Endodermal cell (in vitro differentiated cells): Measurements from ENCODE around the gene CAB39. TPM values are rescaled to one million over a fixed set of nuclear protein-coding genes. Genes with fewer than 3 reads are reported as not detected.

ENCODE experiments used
- DNase-seq: peaks from one replicate; pipeline ENCODE4 v3.0.0-alpha.2; 2017
- H3K27ac ChIP-seq: 2 replicates; pipeline ENCODE4 v1.5.1; 2013; ENCODE audit warnings: mild to moderate bottlenecking, low read depth, low read length, moderate library complexity
- H3K27me3 ChIP-seq: 2 replicates; pipeline ENCODE4 v1.6.1; 2013; ENCODE audit warnings: mild to moderate bottlenecking, low read length, moderate library complexity; ENCODE audit not compliant: insufficient read depth, control insufficient read depth, poor library complexity, severe bottlenecking
- H3K36me3 ChIP-seq: 2 replicates; pipeline ENCODE4 v1.7.0; 2013; ENCODE audit warnings: mild to moderate bottlenecking, low read length, moderate library complexity; ENCODE audit not compliant: control insufficient read depth, insufficient read depth
- H3K4me1 ChIP-seq: one replicate; pipeline ENCODE4 v1.7.0; 2013; ENCODE audit warnings: low read length; ENCODE audit not compliant: control insufficient read depth, insufficient read depth
- H3K4me3 ChIP-seq: 2 replicates; pipeline ENCODE4 v1.5.1; 2013; ENCODE audit warnings: mild to moderate bottlenecking, low read length, moderate library complexity
- H3K9ac ChIP-seq: 2 replicates; pipeline ENCODE4 v1.6.1; 2013; ENCODE audit warnings: mild to moderate bottlenecking, low read length, moderate library complexity; ENCODE audit not compliant: poor library complexity, severe bottlenecking; ENCODE audit errors: extremely low read depth
- H3K9me3 ChIP-seq: 2 replicates; pipeline ENCODE4 v1.6.1; 2013; ENCODE audit warnings: mild to moderate bottlenecking, low read length, moderate library complexity; ENCODE audit not compliant: control insufficient read depth
- H3K27ac Mint-ChIP-seq: 2 replicates; pipeline ENCODE4 v1.8.0; 2020; ENCODE audit warnings: mixed read lengths
- H3K27me3 Mint-ChIP-seq: 2 replicates; pipeline ENCODE4 v1.8.0; 2021; ENCODE audit warnings: mild to moderate bottlenecking, mixed read lengths; ENCODE audit not compliant: insufficient read depth
- H3K36me3 Mint-ChIP-seq: 2 replicates; pipeline ENCODE4 v1.8.0; 2020; ENCODE audit warnings: low read depth, mixed read lengths
- H3K4me1 Mint-ChIP-seq: 2 replicates; pipeline ENCODE4 v1.8.0; 2020; ENCODE audit warnings: mixed read lengths
- H3K4me3 Mint-ChIP-seq: 2 replicates; pipeline ENCODE4 v1.8.0; 2020; ENCODE audit warnings: mild to moderate bottlenecking, moderate library complexity, mixed read lengths
- H3K9me3 Mint-ChIP-seq: 2 replicates; pipeline ENCODE4 v1.8.0; 2020; ENCODE audit warnings: mild to moderate bottlenecking, mixed read lengths
- CTCF ChIP-seq: fragments of 200-600 bp; sonication (generic); conservative IDR thresholded peaks from 2 replicates; pipeline ENCODE4 v1.5.0; 2021; ENCODE audit warnings: antibody characterized with exemption, mild to moderate bottlenecking
- WGBS, 2 experiments: methylation state at CpG; one replicate each; pipeline versions ENCODE4 v1.1.5 to v1.1.7; 2013; ENCODE audit warnings: missing lambda C conversion rate in 2 of 2, mixed read lengths in 1 of 2; ENCODE audit not compliant: insufficient coverage in 1 of 2, insufficient read length in 1 of 2; 5-methylcytosine and 5-hydroxymethylcytosine counted together
- total RNA-seq, 2 donors: library from RNA; stranded (reverse); fragmentation: NEBNext Ultra II Directional in 1 of 2; extraction: Animal tissue kit (Norgen Biotek cat#: 25700) in 1 of 2; gene quantifications; 2 replicates in 1 of 2; 3 replicates in 1 of 2; pipeline ENCODE4 v1.2.1, GENCODE V29; 2021

Gene CAB39
- total RNA-seq, 2 donors from 2014 or later, result 41.4 to 48.4 TPM

- Mint-ChIP-seq H3K9me3 (no peaks in the 10 kb centered on the region), H3K27ac (peak overlapping the region; percentile 94), H3K4me1 (peaks cover 34% of the 10 kb centered on the region), H3K4me3 (peak overlapping the region; percentile 80), H3K36me3 (peaks cover 9% of the 10 kb centered on the region), H3K27me3 (no peaks in the 10 kb centered on the region)
- Histone ChIP-seq H3K9me3 (no peaks in the 10 kb centered on the region), H3K4me1 (peaks cover 11% of the 10 kb centered on the region), H3K27me3 (no peaks in the 10 kb centered on the region), H3K9ac (peak overlapping the region; percentile 68), H3K4me3 (peak overlapping the region; percentile 93), H3K36me3 (peaks cover 9% of the 10 kb centered on the region), H3K27ac (peak overlapping the region; percentile 6)
- TF ChIP-seq CTCF, result no peak
- DNase-seq, result peak; percentile 80
- 0 to 1% methylated on average over 24 to 62 of the region's 62 CpGs for WGBS, 2 experiments
Observed at GRCh38 chr2:230713331-230714135, 891 bp downstream of the CAB39 start.

- H3K4me1 Mint-ChIP-seq, result peaks cover 34% of the 10 kb centered on the region
- peaks cover 9% of the 10 kb centered on the region for H3K36me3 ChIP-seq
- H3K4me3 ChIP-seq, result peak overlapping the region; percentile 93
- peaks cover 11% of the 10 kb centered on the region for H3K4me1 ChIP-seq
- WGBS, 2 experiments, result 0 to 14% methylated on average over 3 to 4 of the region's 4 CpGs
- H3K27ac Mint-ChIP-seq, result peak overlapping the region; percentile 94
- H3K27ac ChIP-seq, result no peak overlapping the region
- H3K4me3 Mint-ChIP-seq, result peak overlapping the region; percentile 80
- no peak for DNase-seq
- H3K27me3 ChIP-seq, result no peaks in the 10 kb centered on the region
- no peaks in the 10 kb centered on the region for H3K27me3 Mint-ChIP-seq
- peaks cover 9% of the 10 kb centered on the region for H3K36me3 Mint-ChIP-seq
- no peaks in the 10 kb centered on the region for H3K9me3 ChIP-seq
- H3K9me3 Mint-ChIP-seq, result no peaks in the 10 kb centered on the region
- peak overlapping the region; percentile 68 for H3K9ac ChIP-seq
- no peak for TF ChIP-seq CTCF
Observed at GRCh38 chr2:230714136-230714480, 1.5 kb downstream of the CAB39 start.

GRCh38 chr2:230715201-230715600 is 2.6 kb downstream of the CAB39 start:
- Histone ChIP-seq H3K36me3 (peaks cover 13% of the 10 kb centered on the region), H3K4me3 (peak overlapping the region; percentile 93), H3K27ac (no peak overlapping the region), H3K27me3 (no peaks in the 10 kb centered on the region), H3K9me3 (no peaks in the 10 kb centered on the region), H3K9ac (no peak overlapping the region), H3K4me1 (peaks cover 11% of the 10 kb centered on the region)
- no peak overlapping the region for H3K27ac Mint-ChIP-seq
- 89 to 100% methylated on average over 3 of the region's 3 CpGs for WGBS, 2 experiments
- no peak for TF ChIP-seq CTCF
- peak overlapping the region; percentile 4 for H3K4me3 Mint-ChIP-seq
- peak; percentile 22 for DNase-seq
- peaks cover 42% of the 10 kb centered on the region for H3K4me1 Mint-ChIP-seq
- peaks cover 11% of the 10 kb centered on the region for H3K36me3 Mint-ChIP-seq
- H3K9me3 Mint-ChIP-seq, result no peaks in the 10 kb centered on the region
- no peaks in the 10 kb centered on the region for H3K27me3 Mint-ChIP-seq
